Ovary (tissue), 9 donors: ENCODE results near the gene LUC7L3. TPM values are rescaled to one million over a fixed set of nuclear protein-coding genes. Genes with fewer than 3 reads are reported as not detected.
"Not testable (repeated sequence)": the region's sequence is repeated elsewhere in the genome, so short reads cannot be mapped to it uniquely, and the experiment has no call there.

ENCODE experiments used
- DNase-seq, 5 donors: peaks; one replicate each; pipeline ENCODE4 v3.0.0-alpha.2; 2019 to 2020
- H3K27ac ChIP-seq, 2 donors: fragments of 200-600 bp; one replicate each; pipeline versions ENCODE4 v1.5.1 to v1.8.0; 2019 to 2022
- H3K27me3 ChIP-seq: fragments of 200-600 bp; one replicate; pipeline ENCODE4 v1.8.0; 2022
- H3K36me3 ChIP-seq: fragments of 200-600 bp; sonication (generic); one replicate; pipeline ENCODE4 v1.5.1; 2019
- H3K4me1 ChIP-seq: one replicate; pipeline ENCODE4 v1.8.1; 2013; ENCODE audit warnings: mild to moderate bottlenecking, moderate library complexity; ENCODE audit not compliant: insufficient read depth
- H3K4me3 ChIP-seq: fragments of 200-600 bp; sonication (generic); one replicate; pipeline ENCODE4 v1.5.1; 2017
- H3K9me3 ChIP-seq, 2 donors: fragments of 200-600 bp in 1 of 2; sonication (generic) in 1 of 2; one replicate each; pipeline versions ENCODE4 v1.5.1 to v1.8.1; 2013 to 2019; ENCODE audit warnings: mild to moderate bottlenecking in 1 of 2, moderate library complexity in 1 of 2
- EP300 ChIP-seq: sonication (generic); formaldehyde crosslinking; IDR thresholded peaks from one replicate; pipeline ENCODE4 v1.6.1; 2017; ENCODE audit warnings: antibody characterized with exemption
- POLR2A ChIP-seq: fragments of 450-650 bp; IDR thresholded peaks from one replicate; pipeline ENCODE4 v1.6.1; 2017; ENCODE audit warnings: antibody characterized with exemption, mild to moderate bottlenecking, moderate library complexity
- WGBS, 3 donors: extraction: QIAGEN DNeasy Blood & Tissue Kit in 1 of 3; methylation state at CpG; one replicate each; pipeline versions ENCODE4 v1.1.5 to v1.1.7; 2013 to 2017; 5-methylcytosine and 5-hydroxymethylcytosine counted together
- intact Hi-C, 4 donors: fragments of 100-400 bp; cut with DNase I; formaldehyde crosslinking; loops; one replicate each; pipeline versions ENCODE4 v1.11.0 to v1.15.1; 2022 to 2023
- polyA plus RNA-seq, 2 donors: library from polyadenylated mRNA; stranded (reverse); fragments of 200-250 nt in 1 of 2; fragments of 350-450 nt in 1 of 2; fragmentation: Illumina TruSeq in 1 of 2; extraction: RNeasy Lipid Tissue Mini Kit (QIAGEN cat#74804) in 1 of 2; gene quantifications; one replicate each; pipeline ENCODE4 v1.2.3, GENCODE V29; 2013 to 2014
- total RNA-seq, 7 donors: library from RNA; depleted of rRNA in 2 of 7; stranded (reverse); fragments of >200 nt in 2 of 7; fragmentation: NEBNext Ultra II Directional in 3 of 7; extraction: Animal tissue kit (Norgen Biotek cat#: 25700) in 3 of 7; gene quantifications; one replicate each; pipeline versions ENCODE4 v1.1.0 to v1.2.4, GENCODE V29; 2016 to 2023
- TF ChIP-seq, protein P1 (sequence below), 3 donors: fragments of 450-650 bp in 2 of 3; fragments of 200-600 bp in 1 of 3; IDR thresholded peaks; one replicate each; pipeline versions ENCODE4 v1.5.1 to v1.8.0; 2016 to 2022; ENCODE audit warnings: antibody characterized with exemption in 3 of 3, mild to moderate bottlenecking in 1 of 3
- donor health status: DM: no; HTN: no; CAD: no; lungs with moderate emphysema.
- donor health status: DM: no; HTN: no; CAD: no.
- donor health status: Bipolar disorder and iron deficiency.
- donor health status: DM: yes; HTN: yes; CAD: no.
- donor health status: DM: no; HTN: no; CAD: no.
- donor health status: DM: yes; HTN: yes; CAD: no.

The LUC7L3 gene
- total and polyA plus RNA-seq, 9 donors: 96.5 to 172 (median 139) TPM

DNA sequence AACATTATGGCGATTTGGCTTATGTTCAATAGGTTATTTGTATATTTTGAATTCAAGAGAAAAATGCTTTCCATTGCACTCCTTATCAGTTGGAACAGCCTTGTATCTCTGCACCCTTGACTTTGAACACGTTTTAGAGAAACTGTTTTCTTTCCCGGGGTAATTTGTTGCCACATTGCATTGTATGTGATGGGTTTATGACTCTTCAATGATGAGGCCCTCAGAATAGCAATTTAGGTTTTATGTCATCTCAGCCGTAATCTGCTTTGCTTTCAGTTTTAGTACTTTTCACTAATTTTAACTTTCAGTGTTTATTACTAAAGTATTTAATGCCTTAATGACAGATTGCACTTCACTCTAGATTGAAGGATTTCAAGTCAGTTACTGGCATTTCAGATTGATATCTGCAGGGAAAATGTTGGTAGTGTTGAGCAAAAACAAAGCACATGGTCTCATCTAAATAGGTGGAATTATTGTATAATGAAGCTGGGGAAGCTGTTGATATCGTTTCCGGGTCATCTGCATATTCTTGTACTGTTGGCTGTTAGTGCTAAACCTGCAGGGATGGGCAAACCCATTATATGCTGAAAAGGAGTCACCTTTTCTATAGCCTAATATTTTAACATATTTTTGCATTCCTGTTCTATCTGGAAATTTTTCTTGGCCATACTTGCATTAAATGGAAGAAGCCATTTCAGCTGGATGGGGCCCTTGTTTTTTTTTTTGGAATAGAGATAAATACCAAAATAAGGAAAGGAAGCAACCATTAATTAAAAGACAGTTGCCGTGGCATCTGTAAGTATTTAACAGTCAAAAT, 2.0 kb downstream of the LUC7L3 start:
- no peaks in the 10 kb centered on the region for H3K9me3 ChIP-seq
- H3K36me3 ChIP-seq: no peaks in the 10 kb centered on the region
- no peak for DNase-seq
- TF ChIP-seq EP300 (no peak), POLR2A (no peak)
- TF ChIP-seq, protein P1, sequence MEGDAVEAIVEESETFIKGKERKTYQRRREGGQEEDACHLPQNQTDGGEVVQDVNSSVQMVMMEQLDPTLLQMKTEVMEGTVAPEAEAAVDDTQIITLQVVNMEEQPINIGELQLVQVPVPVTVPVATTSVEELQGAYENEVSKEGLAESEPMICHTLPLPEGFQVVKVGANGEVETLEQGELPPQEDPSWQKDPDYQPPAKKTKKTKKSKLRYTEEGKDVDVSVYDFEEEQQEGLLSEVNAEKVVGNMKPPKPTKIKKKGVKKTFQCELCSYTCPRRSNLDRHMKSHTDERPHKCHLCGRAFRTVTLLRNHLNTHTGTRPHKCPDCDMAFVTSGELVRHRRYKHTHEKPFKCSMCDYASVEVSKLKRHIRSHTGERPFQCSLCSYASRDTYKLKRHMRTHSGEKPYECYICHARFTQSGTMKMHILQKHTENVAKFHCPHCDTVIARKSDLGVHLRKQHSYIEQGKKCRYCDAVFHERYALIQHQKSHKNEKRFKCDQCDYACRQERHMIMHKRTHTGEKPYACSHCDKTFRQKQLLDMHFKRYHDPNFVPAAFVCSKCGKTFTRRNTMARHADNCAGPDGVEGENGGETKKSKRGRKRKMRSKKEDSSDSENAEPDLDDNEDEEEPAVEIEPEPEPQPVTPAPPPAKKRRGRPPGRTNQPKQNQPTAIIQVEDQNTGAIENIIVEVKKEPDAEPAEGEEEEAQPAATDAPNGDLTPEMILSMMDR (IDR thresholded peaks at IDR 0.05): no peak
- H3K27me3 ChIP-seq: no peaks in the 10 kb centered on the region
- no peak overlapping the region for H3K27ac ChIP-seq
- peak overlapping the region; percentile 74 for H3K4me3 ChIP-seq
- intact Hi-C loops: no loop called here
- peaks cover 20% of the 10 kb centered on the region for H3K4me1 ChIP-seq
- WGBS, 3 donors: 2 to 6% (median 4%) methylated on average over 7 of the region's 7 CpGs

DNA sequence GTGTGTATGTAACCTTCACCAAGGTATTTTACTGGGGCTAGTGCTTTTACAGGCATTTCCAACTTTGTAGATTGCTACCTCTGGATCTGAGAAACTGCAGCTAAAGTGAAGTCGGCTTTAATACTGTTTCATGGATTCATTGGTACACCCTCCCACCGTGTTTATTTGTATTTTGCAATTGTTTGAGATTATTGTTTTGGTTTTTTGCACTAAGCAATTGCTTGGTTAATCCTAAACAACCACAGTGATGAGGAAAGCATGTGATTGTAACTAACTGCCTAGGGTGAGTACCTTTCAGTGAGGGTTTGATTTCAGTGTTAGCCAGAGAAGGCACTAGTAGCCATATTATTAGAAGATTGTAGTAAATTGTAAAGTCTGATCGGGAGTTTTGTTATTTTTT, 3.3 kb downstream of the LUC7L3 start:
- peaks cover 24% of the 10 kb centered on the region for H3K4me1 ChIP-seq
- WGBS, 3 donors: 11 to 26% (median 13%) methylated on average over 3 of the region's 3 CpGs
- intact Hi-C loops: no loop called here

DNA sequence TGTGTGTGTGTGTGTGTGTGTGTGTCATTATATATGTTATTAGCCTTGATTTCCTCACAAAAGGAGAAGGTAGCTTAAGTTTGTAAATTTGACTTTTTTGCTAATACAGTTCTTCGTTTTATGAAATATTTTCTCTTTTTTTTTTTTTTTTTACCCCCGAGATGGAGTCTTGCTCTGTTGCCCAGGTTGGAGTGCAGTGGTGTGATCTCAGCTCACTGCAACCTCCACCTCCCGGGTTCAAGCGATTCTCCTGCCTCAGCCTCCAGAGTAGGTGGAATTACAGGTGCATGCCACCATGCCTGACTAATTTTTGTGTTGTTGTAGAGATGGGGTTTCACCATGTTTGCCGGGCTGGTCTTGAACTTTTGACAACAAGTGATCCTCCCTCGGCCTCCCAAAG, 5.2 kb downstream of the LUC7L3 start:
- intact Hi-C loops, DNase-seq, H3K36me3 ChIP-seq, H3K27me3 ChIP-seq, H3K27ac ChIP-seq, H3K9me3 ChIP-seq, H3K4me3 ChIP-seq: not testable (repeated sequence)
- 86 to 92% (median 88%) methylated on average over 6 of the region's 6 CpGs for WGBS, 3 donors
- H3K4me1 ChIP-seq: peaks cover 23% of the 10 kb centered on the region

More for the DNA sequence above, 3.3 kb downstream of the LUC7L3 start:
- DNase-seq: no peak
- no peaks in the 10 kb centered on the region for H3K27me3 ChIP-seq
- no peaks in the 10 kb centered on the region for H3K9me3 ChIP-seq
- TF ChIP-seq POLR2A: no peak
- TF ChIP-seq, protein P1 (IDR thresholded peaks at IDR 0.05): no peak
- TF ChIP-seq EP300: no peak
- no peak overlapping the region for H3K4me3 ChIP-seq
- H3K27ac ChIP-seq: no peak overlapping the region
- no peaks in the 10 kb centered on the region for H3K36me3 ChIP-seq

DNA sequence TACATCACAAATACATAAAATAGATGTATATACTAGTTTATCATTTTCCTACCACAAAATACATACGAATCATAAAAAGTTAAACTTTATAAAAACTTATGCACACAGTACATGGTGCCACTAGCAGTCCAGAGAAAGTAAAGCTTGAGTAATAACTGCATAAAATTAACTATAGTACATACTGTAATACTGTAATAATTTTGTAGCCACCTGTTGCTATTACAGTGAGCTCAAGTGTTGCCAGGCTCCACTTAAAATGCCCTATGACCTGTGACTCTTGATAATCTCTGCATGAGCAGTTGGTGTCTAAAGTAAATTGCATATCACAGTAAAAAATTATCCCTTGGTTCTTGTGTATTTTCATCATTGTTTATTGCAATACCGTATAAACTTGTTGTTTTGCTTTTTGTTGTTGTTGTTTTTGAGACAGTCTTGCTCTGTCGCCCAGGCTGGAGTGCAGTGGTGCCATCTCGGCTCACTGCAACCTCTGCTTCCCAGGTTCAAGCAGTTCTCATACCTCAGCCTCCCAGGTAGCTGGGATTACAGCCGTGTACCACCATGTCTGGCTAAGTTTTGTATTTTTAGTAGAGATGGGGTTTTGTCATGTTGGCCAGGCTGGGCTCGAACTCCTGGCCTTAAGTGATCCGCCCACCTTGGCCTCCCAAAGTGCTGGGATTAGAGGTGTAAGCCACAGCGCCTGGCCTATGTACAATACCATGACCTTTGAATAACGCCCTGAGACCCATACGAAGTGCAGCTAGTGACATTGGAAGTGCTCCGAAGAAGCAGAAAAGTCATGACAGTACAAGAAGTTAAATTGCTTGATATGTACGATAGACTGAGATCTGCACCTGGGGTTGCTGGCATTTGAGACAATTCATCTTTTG, 6.6 kb downstream of the LUC7L3 start:
- H3K9me3 ChIP-seq: no peaks in the 10 kb centered on the region
- H3K27me3 ChIP-seq: no peaks in the 10 kb centered on the region
- intact Hi-C loops: no loop called here
- TF ChIP-seq EP300: no peak
- TF ChIP-seq, protein P1 (IDR thresholded peaks at IDR 0.05): no peak
- TF ChIP-seq POLR2A: no peak
- no peak overlapping the region for H3K27ac ChIP-seq
- H3K36me3 ChIP-seq: no peaks in the 10 kb centered on the region
- DNase-seq: no peak
- WGBS, 3 donors: 68 to 78% (median 74%) methylated on average over 12 of the region's 12 CpGs
- no peak overlapping the region for H3K4me3 ChIP-seq
- H3K4me1 ChIP-seq: peaks cover 28% of the 10 kb centered on the region

DNA sequence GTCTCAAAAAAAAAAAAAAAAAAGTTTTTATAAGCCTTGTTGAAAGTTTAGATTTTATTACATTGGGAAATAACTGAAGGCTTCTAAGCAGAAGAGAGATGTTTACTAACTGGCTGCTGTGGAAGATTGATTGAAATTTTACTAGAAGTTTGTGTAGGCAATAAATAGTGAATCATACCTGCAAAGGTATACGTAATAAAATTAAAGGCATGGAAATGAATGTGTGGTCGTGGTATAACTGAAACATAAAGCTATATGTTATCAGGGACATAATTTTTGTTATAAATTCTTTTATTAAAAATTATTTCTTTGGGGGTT, 8.7 kb downstream of the LUC7L3 start:
- H3K27me3 ChIP-seq: no peaks in the 10 kb centered on the region
- DNase-seq: no peak
- intact Hi-C loops: no loop called here
- no peak overlapping the region for H3K4me3 ChIP-seq
- WGBS, 3 donors: 83 to 86% (median 85%) methylated on average over 2 of the region's 2 CpGs
- H3K4me1 ChIP-seq: peaks cover 28% of the 10 kb centered on the region
- no peaks in the 10 kb centered on the region for H3K9me3 ChIP-seq
- TF ChIP-seq POLR2A (no peak), EP300 (no peak)
- TF ChIP-seq, protein P1 (IDR thresholded peaks at IDR 0.05): no peak
- H3K27ac ChIP-seq: no peak overlapping the region
- H3K36me3 ChIP-seq: no peaks in the 10 kb centered on the region
